ENCODE results near the gene YIPF4. TPM values are rescaled to one million over a fixed set of nuclear protein-coding genes. Genes with fewer than 3 reads are reported as not detected.
"Not testable (repeated sequence)": the region's sequence is repeated elsewhere in the genome, so short reads cannot be mapped to it uniquely, and the experiment has no call there.

Gene YIPF4
- total RNA-seq, 2 experiments from 2014 or later, result 23.1 to 39.9 TPM

DNA sequence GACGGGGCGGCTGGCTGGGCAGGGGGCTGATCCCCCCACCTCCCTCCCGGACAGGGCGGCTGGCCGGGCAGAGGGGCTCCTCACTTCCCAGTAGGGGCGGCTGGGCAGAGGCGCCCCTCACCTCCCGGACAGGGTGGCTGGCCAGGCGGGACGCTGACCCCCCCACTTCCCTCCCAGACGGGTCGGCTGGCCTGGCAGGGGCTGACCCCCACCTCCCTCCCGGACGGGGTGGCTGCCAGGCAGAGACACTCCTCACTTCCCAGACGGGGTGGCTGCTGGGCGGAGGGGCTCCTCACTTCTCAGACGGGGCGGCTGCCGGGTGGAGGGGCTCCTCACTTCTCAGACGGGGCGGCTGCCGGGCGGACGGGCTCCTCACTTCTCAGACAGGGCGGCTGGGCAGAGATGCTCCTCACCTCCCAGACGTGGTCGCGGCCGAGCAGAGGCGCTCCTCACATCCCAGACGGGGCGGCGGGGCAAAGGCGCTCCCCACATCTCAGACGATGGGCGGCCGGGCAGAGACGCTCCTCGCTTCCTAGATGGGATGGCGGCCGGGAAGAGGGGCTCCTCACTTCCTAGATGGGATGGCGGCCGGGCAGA lies 16.4 kb downstream of the YIPF4 start:
- DNase-seq, H3K27ac Mint-ChIP-seq, POLR2A ChIA-PET, H3K4me3 Mint-ChIP-seq, CTCF ChIA-PET, H3K27me3 Mint-ChIP-seq, H3K4me1 Mint-ChIP-seq, H3K9me3 Mint-ChIP-seq: not testable (repeated sequence)
- H3K36me3 Mint-ChIP-seq (ENCODE audit: low read depth), result peaks cover 30% of the 10 kb centered on the region

DNA sequence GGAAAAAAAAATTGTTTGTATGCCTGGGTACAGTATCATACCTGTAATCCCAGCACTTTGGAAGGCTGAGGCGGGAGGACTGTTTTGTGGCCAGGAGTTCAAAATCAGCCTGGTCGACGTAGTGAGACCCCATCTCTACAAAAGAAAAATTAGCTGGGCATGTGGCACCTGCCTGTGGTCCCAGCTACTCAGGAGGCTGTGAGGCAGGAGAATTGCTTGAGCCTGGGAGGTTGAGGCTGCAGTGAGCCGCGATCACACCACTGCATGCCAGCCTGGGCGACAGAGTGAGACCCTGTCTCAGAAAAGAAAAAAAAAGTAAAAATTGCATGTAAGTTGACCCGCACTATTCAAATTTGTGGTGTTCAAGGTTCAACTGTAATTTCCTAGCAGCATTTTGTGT lies 32.9 kb downstream of the YIPF4 start:
- no peaks in the 10 kb centered on the region for H3K9me3 Mint-ChIP-seq
- H3K4me1 Mint-ChIP-seq, result no peaks in the 10 kb centered on the region
- no peak for DNase-seq
- no peak overlapping the region for H3K27ac Mint-ChIP-seq
- ChIA-PET POLR2A (no interaction called here), CTCF (no interaction called here)
- H3K27me3 Mint-ChIP-seq, result no peaks in the 10 kb centered on the region
- H3K36me3 Mint-ChIP-seq (ENCODE audit: low read depth), result peaks cover 7% of the 10 kb centered on the region
- H3K4me3 Mint-ChIP-seq, result no peak overlapping the region

DNA sequence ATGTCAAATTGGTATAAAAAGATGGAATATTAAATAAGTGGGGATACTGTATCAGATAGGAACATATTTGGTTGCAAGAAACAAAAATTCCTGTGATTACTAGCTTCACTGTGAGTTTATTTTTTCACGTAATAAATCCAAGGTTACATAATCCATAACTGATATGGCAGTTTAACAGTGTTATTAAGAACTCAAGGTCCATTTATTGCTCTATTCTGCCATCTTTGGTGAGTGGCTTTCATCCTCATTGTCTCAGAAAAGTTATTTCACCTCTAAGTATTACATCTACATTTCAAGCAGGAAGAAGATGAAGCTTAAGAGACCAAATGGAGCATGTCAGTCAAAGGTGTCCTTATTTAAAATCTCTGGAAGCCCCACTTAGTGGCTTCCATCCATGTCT lies 37.2 kb downstream of the YIPF4 start:
- Mint-ChIP-seq H3K27ac (no peak overlapping the region), H3K4me3 (no peak overlapping the region), H3K27me3 (no peaks in the 10 kb centered on the region), H3K9me3 (no peaks in the 10 kb centered on the region), H3K36me3 (ENCODE audit: low read depth) (no peaks in the 10 kb centered on the region), H3K4me1 (no peaks in the 10 kb centered on the region)
- ChIA-PET CTCF (interaction anchor here (1.3 kb wide), 1 partner anchor 23 kb away, joined by 3 read pairs; no protein-coding TSS in a partner anchor), POLR2A (no interaction called here)
- DNase-seq, result no peak

DNA sequence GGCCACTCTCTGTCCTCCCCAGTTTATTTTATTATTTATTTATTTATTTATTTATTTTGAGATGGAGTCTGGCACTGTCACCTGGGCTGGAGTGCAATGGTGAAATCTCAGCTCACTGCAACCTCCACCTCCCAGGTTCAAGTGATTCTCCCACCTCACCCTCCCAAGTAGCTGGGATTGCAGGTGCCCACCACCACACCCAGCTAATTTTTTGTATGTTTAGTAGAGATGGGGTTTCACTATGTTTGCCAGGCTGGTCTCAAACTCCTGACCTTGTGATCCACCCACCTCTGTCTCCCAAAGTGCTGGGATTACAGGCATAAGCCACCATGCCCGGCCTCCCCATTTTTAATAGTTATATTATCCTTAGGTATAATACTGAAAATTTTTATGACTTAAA lies 51.0 kb downstream of the YIPF4 start:
- POLR2A ChIA-PET; H3K36me3 Mint-ChIP-seq (ENCODE audit: low read depth); CTCF ChIA-PET; DNase-seq; H3K4me3 Mint-ChIP-seq; H3K27ac Mint-ChIP-seq; H3K27me3 Mint-ChIP-seq; H3K9me3 Mint-ChIP-seq; H3K4me1 Mint-ChIP-seq: not testable (repeated sequence)

DNA sequence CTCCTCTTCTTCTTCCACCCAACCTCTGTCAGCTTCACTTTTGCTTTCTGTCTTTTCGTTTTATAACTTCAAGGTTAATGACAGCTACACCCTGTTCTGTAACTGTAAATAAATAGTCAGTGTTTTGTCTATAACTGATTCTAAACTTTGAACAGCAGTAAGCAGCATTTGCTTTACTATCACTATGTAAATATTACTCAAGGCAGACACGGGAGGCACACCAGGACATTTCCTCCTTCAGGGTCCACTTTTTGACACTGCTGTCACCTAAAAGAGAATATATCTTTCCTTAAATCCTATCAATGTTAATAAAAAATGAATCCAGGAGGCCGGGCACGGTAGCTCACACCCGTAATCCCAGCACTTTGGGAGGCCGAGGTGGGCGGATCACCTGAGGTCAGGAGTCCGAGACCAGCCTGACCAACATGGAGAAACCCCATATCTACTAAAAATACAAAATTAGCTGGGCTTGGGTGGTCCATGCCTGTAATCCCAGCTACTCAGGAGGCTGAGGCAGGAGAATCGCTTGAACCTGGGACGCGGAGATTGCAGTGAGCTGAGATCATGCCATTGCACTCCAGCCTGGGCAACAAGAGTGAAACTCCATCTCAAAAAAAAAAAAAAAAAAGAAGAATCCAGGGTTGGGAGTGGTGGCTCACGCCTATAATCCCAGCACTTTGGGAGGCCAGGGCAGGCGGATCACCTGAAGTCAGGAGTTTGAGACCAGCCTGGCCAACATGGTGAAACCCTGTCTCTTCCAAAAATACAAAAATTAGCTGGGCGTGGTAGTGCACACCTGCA lies 51.7 kb downstream of the YIPF4 start:
- DNase-seq; H3K9me3 Mint-ChIP-seq; H3K4me1 Mint-ChIP-seq; H3K4me3 Mint-ChIP-seq; H3K36me3 Mint-ChIP-seq (ENCODE audit: low read depth); POLR2A ChIA-PET; H3K27ac Mint-ChIP-seq; H3K27me3 Mint-ChIP-seq: not testable (repeated sequence)
- CTCF ChIA-PET, result interaction anchor here (0.6 to 1.0 kb wide), 2 partner anchors 9 to 208 kb away, joined by 3 read pairs; no protein-coding TSS in a partner anchor

DNA sequence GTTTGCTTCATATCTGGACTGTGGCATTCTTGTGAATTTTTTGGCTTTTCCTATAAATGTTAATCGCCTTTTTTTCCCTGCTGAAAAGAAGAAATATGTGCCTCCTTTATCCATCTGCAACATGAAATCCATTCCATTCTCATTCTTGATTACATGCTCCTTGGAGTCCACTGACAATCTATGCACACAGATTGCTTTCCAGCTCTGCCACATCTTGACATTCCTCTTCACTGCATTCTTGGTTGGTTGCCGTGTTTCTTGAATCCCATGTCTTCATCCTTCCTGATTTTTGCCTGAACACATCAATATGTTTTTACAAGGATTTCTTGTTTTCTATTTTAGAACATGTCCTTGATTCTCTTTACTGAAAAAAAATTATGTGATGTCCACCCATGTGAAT lies 52.4 kb downstream of the YIPF4 start:
- no peaks in the 10 kb centered on the region for H3K27me3 Mint-ChIP-seq
- H3K27ac Mint-ChIP-seq, result no peak overlapping the region
- POLR2A ChIA-PET, result no interaction called here
- H3K9me3 Mint-ChIP-seq, result no peaks in the 10 kb centered on the region
- no peak overlapping the region for H3K4me3 Mint-ChIP-seq
- CTCF ChIA-PET, result interaction anchor here (0.6 to 1.0 kb wide), 2 partner anchors 9 to 209 kb away, joined by 3 read pairs; no protein-coding TSS in a partner anchor
- no peaks in the 10 kb centered on the region for H3K4me1 Mint-ChIP-seq
- no peaks in the 10 kb centered on the region for H3K36me3 Mint-ChIP-seq (ENCODE audit: low read depth)
- no peak for DNase-seq

DNA sequence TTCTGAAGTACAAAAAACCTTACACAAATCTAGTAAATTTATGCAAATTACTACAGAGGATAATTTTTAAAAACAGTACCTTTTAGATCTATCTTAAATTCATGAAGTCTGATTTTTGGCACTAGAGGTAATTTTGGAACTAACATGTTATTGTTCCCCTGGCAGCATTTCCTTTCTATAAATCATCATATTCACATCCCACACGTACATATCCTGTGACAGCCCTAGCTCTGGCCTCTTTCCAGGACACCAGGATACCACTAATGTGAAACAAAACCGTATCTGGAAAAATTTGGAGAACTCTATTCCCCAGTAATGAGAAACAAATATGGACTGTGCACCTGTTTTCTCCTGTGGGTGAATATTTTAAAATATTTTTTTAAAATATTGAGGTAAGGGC lies 65.1 kb downstream of the YIPF4 start:
- ChIA-PET CTCF (interaction anchor here (0.6 kb wide), 1 partner anchor 20 kb away, joined by 3 read pairs; no protein-coding TSS in a partner anchor), POLR2A (no interaction called here)
- no peak for DNase-seq
- Mint-ChIP-seq H3K27ac (no peak overlapping the region), H3K4me3 (no peak overlapping the region), H3K36me3 (ENCODE audit: low read depth) (no peaks in the 10 kb centered on the region), H3K9me3 (no peaks in the 10 kb centered on the region), H3K27me3 (no peaks in the 10 kb centered on the region), H3K4me1 (no peaks in the 10 kb centered on the region)

DNA sequence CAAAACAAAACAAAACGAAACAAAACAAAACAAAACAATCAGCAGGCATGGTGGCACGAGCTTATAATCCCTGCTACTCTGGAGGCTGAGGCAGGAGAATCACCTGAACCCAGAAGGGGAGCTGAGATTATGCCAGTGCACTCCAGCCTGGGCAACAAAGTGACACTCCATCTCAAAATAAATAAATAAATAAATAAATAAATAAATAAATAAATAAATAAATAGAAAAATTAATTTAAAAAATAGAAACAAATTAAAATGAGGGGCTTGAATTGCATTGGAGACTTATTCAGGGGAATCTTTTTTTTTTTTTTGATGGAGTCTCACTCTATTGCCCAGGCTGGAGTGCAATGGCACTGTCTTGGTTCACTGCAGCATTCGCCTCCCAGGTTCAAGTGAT lies 73.1 kb downstream of the YIPF4 start:
- H3K9me3 Mint-ChIP-seq; CTCF ChIA-PET; H3K4me3 Mint-ChIP-seq; H3K36me3 Mint-ChIP-seq (ENCODE audit: low read depth); DNase-seq; H3K27me3 Mint-ChIP-seq; H3K27ac Mint-ChIP-seq; H3K4me1 Mint-ChIP-seq: not testable (repeated sequence)
- POLR2A ChIA-PET, result interaction anchor here (0.6 kb wide), 1 partner anchor 562 kb away, joined by 3 read pairs; no protein-coding TSS in a partner anchor

DNA sequence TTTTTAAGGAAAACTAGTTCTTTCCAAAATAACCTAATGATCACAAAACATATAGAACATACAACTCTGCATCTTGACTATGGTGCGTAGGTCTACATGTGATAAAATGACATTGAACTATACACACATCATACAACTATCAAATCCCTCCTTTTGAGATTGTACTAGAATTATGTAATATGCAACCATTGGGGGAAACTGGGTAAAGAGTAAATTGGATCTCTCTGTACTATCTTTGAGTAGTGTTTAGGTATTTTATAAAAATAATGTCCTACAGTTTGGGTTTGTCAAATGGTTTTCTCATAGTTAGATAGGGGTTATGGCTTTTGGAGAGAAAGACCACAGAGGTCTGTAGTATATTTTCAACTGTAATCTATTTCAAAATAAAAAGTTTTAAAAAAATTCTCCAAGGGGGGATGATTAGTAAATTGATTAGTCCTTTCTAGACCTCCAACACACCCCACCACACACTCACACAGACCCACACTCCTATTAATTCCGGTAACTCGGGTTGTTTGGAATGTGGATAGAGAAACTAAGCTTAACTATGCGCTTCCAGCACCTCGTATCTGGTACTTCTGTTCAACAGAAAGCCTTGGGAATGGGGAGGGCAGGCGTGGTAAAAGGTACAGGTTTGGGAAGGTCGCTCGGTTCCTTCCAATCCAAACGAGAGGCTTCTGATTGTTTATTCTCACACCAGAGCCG lies 78.4 kb downstream of the YIPF4 start:
- Mint-ChIP-seq H3K4me1 (peaks cover 28% of the 10 kb centered on the region), H3K36me3 (ENCODE audit: low read depth) (peaks cover 23% of the 10 kb centered on the region), H3K27ac (peak overlapping the region; percentile 90), H3K9me3 (no peaks in the 10 kb centered on the region), H3K27me3 (no peaks in the 10 kb centered on the region), H3K4me3 (peak overlapping the region; percentile 79)
- CTCF ChIA-PET, result interaction anchor here (0.6 kb wide), 1 partner anchor 651 kb away, joined by 3 read pairs; no protein-coding TSS in a partner anchor
- DNase-seq, result no peak
- POLR2A ChIA-PET, result no interaction called here

DNA sequence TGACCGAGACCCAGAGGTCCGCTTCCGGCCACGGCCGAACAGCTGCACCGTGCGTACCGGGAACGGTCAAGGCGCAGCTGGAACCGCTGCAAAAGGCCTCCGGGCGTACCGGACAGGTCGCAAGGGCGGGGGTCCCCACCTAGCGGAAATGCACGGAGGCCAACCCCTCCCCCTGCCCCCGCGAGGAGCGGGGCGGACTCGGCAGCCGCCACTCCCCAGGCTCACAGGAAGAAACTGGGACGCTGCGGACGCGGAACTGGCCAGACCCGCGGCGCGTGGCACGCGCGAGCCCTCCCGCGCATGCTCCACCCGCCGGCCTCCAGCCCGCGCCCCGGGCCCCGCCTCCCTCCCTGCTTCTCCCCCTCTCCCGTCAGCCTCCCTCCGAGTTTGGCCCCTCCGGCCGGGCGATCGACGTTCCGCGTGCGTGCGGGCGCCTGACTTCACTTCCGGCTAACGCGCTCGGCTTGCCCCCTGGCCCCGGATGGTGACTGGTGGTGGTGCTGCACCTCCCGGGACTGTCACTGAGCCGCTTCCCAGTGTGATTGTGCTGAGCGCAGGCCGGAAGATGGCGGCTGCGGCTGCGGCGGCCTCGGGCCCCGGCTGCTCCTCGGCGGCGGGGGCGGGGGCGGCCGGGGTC lies 79.1 kb downstream of the YIPF4 start, which contains the start of gene BIRC6:
TSS of gene BIRC6 (plus strand) at position 343 of the 637 bp plus-strand sequence. CDS start at position 482, 139 bp downstream.
- ChIA-PET CTCF (no interaction called here), POLR2A (no interaction called here)
- peaks cover 29% of the 10 kb centered on the region for H3K36me3 Mint-ChIP-seq (ENCODE audit: low read depth)
- no peaks in the 10 kb centered on the region for H3K9me3 Mint-ChIP-seq
- peaks cover 34% of the 10 kb centered on the region for H3K4me1 Mint-ChIP-seq
- H3K27ac Mint-ChIP-seq, result peak within 1 kb of the TSS; percentile 98
- peak within 1 kb of the TSS; percentile 79 for H3K4me3 Mint-ChIP-seq
- DNase-seq, result peak; percentile 93
- H3K27me3 Mint-ChIP-seq, result no peaks in the 10 kb centered on the region

DNA sequence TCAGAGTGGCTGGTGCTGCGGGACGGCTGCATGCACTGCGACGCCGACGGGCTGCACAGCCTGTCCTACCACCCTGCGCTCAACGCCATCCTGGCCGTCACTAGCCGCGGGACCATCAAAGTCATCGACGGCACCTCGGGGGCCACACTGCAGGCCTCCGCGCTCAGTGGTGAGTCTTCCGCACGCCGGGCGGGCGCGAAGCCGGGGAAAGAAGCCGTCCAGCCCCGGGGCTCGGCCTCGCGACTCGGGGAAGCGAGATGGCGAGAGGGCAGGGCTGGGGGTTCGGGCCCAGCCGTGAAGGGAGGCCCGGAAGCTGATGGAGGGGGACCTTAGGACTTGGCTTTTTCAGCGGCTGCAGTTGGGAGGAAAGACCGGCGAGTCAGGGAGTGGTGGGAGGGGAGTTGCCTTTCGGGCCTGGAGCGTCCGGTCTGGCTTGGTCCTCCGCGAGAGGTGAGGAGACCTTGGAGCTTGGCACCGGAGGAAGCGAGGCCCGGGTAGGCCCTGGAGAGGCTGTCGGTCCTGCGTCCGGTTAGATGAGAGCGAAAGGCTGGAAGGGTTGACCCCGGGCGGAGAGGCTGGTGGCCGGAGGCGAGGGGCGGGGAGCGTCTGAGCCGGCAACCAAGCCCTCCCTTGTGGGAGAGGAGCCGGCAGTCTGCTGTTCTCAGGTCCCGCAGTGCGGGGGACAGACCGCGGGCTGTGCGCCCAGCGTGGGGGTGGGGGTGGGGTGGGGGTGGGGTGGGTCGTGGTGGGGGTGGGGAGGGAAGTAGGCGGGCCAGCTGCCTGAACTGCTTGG lies 79.8 kb downstream of the YIPF4 start:
- Mint-ChIP-seq H3K36me3 (ENCODE audit: low read depth) (peaks cover 33% of the 10 kb centered on the region), H3K9me3 (no peaks in the 10 kb centered on the region), H3K27me3 (no peaks in the 10 kb centered on the region), H3K27ac (peak overlapping the region; percentile 98), H3K4me1 (peaks cover 35% of the 10 kb centered on the region), H3K4me3 (peak overlapping the region; percentile 77)
- ChIA-PET POLR2A (no interaction called here), CTCF (no interaction called here)
- peak; percentile 44 for DNase-seq

DNA sequence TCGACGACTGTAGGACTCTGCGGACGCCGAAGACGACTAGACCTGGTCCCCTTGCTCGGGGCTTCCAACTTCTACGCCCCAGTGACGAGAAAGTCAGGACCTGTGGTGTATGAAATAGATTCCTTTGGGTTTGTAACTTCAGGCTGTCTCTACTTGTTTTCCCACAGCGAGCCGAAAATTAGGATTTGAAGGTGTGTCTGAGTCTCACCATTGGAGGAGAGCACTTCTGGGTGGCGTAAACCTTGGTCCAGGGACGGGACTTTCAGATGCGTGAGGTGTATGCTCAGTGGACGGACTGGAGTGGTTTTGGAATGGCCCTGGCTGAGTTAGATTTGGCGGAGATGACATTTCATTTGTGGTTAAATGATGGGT lies 80.4 kb downstream of the YIPF4 start:
- CTCF ChIA-PET, result no interaction called here
- H3K27ac Mint-ChIP-seq, result peak overlapping the region; percentile 98
- POLR2A ChIA-PET, result no interaction called here
- H3K9me3 Mint-ChIP-seq, result no peaks in the 10 kb centered on the region
- DNase-seq, result peak; percentile 13
- no peaks in the 10 kb centered on the region for H3K27me3 Mint-ChIP-seq
- H3K4me1 Mint-ChIP-seq, result peaks cover 37% of the 10 kb centered on the region
- H3K4me3 Mint-ChIP-seq, result peak overlapping the region; percentile 77
- peaks cover 33% of the 10 kb centered on the region for H3K36me3 Mint-ChIP-seq (ENCODE audit: low read depth)
